NOMO-1 (cell line): ENCODE data around the gene USP28.
A peak's percentile ranks its signal among the peaks of the same experiment; 100 is the strongest.
"Not testable (repeated sequence)": the region's sequence is repeated elsewhere in the genome, so short reads cannot be mapped to it uniquely, and the experiment has no call there.

Experiments
- DNase-seq, 2 experiments: peaks; one replicate each; lab custom pipeline; 2025; ENCODE audit not compliant: unreplicated experiment in 2 of 2; lab: John Stamatoyannopoulos, UW

Gene USP28

DNA sequence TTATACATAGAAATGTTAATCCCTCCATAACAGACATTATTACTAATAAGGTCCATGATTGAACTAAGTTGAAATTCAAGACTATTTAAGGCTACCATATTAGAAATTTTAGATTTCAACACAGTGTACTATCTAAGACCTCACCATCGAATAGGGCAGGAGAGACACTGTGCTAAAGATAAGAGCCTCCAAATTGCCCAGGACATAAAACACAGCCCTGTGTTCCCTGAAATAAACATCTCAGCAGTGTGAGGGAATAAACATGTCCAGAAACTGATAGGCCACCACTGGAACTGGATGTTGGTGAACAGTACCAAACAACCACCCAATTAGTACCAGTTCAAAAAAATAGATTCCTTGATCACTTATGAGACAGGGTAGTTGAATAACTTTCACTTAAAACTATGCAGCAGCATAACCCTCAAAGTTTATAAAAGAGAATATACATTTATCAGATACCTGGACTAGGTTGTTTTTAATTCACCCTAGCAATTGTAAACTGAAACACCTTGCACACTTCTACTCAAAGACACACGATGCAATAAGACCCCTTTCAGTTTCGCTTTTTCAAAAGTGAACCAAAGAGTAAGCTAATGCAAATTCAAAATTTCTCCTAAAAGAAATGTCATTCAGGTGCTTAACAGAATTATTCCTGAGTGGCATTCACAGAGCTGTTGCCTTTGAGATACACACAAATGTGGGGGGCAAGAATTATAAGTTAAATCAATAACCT is 34.3 kb downstream of the USP28 start:
- DNase-seq = no peak

DNA sequence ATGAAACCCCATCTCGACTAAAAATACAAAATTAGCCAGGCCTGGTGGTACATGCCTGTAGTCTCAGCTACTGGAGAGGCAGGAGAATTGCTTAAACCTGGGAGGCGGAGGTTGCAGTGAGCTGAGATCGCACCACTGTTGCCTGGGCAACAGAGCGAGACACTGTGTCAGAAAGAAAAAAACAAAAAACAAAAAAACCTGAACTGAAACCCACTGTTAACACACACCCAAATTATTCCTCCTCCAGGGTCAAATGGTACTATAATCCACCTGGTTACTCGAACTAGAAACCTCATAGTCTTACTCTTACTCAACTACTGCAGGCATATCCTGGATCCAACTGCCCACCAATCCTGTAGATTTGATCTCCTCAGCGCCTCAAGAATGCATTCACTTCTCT is 35.5 kb downstream of the USP28 start:
- no peak for DNase-seq

DNA sequence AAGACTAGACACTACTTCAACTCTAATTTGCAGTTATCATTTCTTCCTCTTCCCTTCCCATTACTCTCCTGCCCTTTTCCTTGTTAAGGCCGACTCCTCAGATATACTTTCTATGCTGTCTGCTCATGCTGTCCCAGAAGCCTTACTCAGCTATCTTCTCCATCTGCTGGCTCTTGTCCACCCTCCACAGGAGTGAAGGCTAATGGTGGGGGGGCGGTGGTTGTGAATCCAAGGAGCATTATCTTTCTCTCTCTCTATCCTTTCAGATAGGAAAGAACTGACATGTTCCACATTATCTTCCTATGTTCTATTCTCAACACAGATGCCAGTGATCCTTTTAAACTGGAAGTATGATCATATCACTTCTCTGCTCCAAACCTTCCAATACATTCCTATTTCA is 37.4 kb downstream of the USP28 start:
- no peak for DNase-seq

DNA sequence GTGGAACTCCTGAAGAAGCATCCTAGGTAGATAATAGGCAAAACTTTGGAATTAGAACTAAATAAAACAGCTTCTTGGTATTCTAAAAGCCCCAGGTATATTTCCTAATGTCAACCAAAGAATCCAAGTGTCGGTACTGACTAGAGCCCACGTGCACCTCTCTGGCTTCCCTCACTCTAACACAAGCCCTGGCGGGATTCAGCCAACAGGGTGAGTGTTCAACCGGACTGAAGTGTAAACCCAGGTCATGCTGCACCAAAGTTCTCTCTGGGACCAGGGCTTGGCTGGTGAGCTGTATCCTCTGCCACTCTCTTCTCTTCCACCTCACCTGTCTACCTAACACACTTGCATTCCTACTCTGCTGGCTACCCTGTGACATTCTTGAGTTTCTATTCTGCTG is 40.1 kb downstream of the USP28 start:
- no peak for DNase-seq

DNA sequence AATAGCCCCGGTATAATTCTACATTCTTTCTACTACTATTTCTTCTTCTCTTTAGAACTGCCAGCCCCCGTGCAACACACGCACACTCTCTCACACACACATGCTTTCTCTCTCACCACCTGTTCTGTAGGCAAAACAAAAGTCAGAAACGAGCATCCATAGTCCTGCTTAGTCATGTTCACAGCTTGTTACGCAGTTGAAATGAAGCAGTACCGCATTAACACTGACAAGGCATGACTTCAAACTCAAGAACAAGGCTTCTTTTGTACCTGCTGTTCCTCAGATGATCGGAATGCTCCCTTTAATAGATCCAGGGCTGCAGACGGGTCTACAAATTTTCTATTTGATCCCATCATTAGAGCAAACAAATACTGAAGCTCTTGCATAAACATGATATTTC is 42.2 kb downstream of the USP28 start:
- no peak for DNase-seq

DNA sequence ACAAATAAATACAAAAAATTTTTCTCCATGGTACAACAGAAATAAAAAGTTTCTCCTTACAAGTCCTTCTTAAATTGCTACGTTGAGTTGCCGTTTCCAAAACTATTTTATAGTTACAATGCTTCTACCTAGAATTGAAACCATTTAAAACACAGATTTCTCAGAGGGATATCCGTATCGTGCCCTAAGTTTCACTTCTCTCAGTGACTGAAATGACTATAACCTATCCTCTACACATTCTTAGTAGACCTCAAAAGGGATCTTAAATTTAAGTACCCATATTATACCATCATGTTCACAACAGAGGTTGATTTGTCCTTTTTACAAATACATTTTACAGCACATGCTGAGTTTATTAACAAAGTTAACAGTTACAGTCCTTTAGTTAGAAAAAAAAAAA is 44.1 kb downstream of the USP28 start:
- peak in 1 of 2 experiments; percentile 1 for DNase-seq

DNA sequence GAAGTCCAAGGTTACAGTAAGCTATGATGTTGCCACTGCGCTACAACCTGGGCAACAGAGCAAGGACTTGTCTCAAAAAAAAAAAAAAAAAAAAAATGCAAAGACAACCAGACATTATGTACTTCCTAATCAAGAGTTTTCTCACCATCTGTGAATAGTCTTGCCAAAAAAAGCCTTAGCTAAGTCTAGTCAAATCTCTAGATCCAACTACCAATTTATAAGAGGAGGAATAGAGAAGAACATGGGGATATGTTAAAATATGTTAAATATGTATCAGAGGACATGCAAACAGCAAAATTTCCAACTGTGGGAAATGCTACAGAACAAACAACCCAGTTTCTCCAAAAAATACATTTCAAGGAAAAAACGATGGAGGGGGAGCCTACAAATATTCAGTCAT is 45.6 kb downstream of the USP28 start:
- no peak for DNase-seq

DNA sequence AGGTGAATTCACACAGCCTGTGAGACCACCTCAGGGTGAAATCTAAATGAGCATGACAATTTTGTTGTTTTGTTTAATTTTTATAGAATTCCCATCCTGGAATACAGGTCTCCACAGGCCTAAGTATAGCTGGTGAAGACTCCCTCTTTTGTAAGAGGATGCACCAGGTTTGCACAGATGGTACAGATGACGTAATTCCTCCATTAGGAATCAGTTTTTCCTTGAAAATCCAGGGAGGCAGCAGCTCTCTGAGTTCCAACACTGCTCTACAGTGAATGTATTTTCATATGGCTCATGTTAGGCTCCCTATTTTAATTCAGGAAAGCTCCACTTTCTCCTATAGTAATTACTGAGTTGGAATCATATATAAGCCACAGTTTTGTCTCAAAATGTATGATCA is 47.2 kb downstream of the USP28 start:
- DNase-seq = no peak

DNA sequence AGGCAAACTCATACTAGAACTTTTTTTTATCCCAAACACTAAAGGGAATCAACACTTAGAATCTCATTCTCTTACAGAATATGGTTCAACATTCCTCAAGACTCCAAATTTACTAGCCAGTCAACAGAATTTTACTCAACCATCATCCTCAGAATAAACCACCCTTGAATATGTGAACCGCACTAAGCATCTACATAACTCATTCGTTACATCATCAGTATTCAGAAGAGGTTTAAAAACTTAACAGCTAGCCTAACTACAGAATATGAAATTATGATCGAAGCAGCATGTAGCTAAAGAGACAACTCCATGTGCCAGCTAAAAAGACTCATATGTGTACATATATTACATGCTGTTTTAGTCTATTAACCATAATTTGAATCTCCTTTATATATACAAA is 47.9 kb downstream of the USP28 start:
- no peak for DNase-seq

DNA sequence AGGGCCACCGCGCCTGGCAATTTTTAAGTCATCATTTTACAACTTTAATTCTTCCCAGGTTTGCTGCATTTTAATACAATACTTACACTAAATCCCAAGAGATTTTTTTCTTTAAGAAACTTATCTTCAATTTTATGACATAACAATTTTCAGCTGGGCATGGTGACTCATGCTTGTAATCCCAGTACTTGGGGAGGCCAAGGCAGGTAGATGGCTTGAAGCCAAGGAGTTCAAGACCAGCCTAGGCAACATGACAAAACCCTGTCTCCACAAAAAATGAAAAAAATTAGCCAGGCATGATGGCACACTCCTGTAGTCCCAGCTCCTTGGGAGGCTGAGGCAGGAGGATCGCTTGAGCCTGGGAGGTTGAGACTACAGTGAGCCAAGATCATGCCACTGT is 56.9 kb downstream of the USP28 start:
- no peak for DNase-seq

DNA sequence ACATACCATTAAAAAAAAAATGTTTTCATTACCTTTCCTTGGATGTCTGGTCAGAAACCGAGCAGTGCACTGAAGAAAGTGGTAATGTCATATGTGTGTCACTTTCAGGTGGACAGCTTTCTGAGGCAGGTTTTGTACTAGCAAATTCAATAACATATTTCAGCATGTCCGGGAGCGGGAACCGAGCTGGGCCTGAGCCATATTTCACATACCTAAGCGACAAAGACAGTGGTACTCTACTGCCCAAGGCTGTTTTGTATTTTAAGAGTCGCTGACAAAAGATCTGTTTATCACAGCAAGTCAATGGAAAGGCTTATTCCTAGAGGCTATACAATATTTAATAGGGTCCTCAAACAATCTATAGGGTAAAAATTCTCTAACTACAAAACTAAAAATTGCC is 57.7 kb downstream of the USP28 start:
- no peak for DNase-seq

DNA sequence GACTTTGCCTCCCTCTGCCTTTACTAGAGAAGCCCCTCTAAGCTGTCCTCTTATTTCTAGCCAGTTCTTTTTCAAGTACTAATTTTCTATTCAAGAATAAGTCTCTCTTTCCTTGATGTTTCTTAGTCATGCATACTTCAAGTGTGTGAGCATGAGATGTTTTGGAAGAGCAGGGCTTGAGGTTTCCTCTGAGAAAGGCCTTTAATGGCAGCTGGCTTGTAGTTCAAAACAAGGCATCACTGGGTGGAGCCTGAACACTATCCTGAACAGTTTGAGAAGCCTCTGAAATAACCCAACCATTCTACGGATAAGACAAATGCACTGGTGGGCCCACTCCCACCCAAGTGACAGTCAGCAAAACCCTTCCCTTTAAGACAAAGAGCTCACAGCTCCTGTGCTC is 58.2 kb downstream of the USP28 start:
- DNase-seq = no peak

DNA sequence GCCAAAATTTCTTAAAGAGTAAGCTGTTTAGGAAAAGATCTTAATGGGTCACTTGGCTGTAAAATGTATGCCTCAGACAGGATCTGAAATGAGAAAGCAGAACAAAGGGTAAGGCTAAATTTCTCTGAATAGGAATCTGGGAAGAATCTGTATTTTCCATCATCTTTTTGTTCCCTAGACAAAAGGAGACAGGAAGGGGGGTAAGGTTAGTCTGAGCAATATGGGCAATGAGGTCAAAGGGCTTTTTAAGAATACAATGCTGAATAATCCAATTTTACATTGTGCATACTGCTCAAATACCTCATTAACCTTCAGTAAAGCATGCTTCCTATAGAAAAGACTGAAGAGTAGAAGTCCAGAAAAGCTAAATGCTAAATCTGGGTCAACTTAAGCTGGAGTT is 61.2 kb downstream of the USP28 start:
- DNase-seq = no peak

DNA sequence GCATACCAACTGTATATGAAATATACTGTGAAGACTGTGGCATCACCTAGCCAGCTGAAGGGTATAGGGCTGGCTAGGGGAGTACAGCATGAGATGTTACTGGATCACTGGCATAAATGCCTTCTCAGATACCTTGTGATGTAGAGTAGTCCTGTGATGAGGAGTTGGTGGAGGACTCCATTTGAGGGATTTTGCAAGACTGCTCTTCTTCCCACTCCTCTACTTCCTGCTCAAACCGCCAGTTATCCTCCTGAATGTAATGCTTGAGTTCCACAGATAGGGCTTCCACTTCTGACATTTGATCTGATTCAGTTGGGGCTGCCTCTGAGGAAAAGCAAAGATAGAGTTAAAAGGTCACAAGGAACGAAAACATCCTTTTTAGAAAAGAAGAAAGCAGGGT is 66.4 kb downstream of the USP28 start:
- no peak for DNase-seq

DNA sequence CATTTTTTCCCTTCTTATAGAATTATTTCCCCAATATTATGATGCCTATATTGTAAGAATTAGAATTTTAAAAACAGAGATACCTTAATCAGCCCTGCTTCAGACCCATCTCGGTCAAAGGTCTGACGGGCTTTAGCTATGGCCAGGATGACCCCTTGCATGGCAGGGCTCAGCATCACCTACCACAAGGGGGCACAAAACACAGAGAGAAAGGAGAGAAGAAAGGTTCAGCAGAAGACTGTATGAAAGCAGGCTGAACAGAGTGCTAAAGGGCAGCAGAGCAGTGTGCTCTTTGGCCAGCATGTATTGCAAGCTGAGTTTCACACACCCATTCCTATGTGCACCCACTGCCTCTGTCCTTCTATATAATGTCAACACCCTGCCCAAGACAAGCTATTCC is 69.0 kb downstream of the USP28 start:
- DNase-seq = no peak

DNA sequence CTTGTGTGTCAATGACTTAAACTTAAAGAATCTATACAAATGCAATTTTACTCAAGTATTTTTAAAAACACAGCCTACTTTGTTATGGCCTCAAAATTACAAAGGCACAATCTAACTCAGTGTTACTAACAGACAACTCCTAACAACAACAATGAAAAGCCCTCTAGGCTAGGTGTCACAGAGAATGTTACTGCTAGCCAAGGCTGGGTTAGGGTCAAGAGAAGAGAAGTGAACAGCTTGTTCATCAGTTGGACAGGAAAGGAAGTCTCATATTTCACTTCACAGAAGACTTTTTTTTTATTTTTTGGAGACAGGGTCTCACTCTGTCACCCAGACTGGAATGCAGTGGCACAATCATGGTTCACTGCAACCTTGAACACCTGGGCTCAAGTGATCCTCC is 69.7 kb downstream of the USP28 start:
- no peak for DNase-seq

DNA sequence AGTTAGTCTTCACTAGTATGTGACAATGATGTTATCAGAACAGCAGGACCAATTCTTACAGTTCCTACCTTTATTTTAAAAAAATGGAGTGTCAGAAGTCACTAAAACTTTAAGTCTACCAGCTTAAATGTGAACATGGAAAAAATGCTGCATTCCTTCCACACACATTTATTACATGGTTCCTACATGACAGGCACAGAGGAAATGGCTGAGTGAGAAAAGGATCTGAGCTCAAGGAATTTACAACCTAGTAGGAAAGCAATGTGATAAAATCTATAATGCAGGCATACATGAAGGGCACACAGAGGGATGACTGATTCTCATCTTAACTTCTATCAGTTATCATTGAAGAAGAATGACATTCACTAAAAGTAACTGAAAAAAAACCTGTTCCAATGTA is 72.8 kb downstream of the USP28 start:
- DNase-seq = no peak

DNA sequence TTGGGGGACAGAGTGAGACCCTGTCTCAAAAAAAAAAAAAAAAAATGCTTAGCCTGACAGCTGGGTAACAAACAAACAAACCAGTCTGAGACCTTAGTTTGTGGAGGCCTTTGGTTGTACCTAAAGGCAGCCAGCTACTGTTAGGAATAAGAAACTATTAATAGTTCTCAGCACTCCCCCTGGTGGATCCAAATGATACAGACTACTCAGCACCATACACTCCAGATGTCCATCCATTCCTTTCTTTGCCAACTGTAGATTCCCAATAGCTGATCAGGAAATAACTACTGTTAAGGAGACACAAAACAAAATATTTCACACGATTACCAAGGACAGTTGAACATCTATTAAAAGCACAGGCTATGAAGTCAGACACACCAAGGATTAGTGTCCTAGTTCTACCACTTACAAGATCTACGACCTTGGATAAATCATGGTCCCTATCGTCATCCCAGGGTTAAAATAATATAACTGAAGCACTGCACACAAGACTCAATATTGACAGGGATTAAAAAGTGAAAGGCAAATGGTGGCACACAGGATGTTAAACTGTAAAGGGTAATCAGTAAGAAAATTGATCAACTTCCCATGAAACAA is 78.6 kb downstream of the USP28 start:
- peak in 1 of 2 experiments; percentile 6 for DNase-seq

DNA sequence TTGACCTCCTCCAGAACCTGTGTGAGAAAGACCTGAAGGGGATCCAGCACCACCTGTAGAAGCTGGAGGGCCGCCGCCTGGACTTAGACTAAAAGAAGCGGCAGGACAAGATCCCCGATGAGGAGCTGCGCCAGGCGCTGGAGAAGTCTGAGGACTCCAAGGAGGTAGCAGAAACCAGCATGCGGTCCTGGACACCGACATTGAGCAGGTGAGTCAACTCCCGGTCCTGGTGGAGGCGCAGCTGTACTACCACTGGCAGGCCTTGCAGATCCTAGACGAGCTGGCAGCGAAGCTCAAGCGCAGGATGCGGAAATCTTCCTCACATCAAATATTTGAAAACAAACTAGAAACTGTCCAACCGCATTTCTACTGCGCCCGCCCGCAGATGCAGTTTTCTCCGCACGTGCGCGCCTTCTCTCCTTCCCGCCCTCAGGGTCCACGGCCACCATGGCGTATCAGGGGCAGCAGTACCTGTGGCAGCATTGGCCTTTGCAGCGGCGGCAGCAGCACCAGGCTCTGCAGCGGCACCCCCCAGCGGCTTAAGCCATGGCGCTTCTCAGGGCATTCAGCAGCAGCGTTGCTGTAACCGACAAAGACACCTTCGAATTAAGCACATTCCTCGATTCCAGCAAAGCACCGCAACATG is 85.6 kb downstream of the USP28 start:
- no peak for DNase-seq

DNA sequence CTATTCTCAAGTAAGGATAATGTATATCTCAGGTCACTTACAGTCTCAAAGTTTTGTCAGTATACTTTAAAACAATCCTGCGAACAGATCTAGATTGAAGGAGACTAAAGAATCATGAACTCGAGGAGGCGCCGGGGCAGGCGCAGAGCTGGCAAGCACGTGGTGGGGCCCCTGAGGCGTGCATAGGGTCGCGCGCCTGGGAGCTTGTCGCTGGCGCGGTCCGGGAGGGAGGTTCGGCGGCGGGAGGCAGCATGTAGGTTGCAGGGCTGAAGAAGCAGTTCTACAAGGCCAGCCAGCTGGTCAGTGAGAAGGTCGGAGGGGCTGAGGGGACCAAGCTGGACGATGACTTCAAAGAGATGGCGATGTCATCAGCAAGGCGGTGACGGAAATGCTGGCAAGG is 86.4 kb downstream of the USP28 start:
- DNase-seq = not testable (repeated sequence)

DNA sequence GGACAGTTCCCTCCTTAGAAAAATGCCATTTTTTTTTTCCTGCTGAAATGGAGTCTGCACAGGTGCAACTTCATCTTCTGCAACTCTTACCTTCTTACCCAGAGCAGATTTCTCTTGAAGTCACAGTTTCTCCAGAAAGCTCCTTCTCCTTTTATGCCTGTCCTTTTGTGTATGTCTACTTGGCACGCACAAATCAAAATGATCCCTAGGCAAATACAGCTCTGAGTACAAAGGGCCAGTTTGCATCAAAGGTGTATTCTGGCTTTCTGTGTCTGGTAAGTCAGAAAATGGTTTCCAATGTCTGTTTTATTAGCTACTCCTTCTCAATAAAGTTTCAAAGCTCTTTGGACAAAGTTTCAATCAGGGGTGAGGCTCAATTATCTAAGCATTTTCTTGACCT is 93.2 kb downstream of the USP28 start:
- DNase-seq = no peak

DNA sequence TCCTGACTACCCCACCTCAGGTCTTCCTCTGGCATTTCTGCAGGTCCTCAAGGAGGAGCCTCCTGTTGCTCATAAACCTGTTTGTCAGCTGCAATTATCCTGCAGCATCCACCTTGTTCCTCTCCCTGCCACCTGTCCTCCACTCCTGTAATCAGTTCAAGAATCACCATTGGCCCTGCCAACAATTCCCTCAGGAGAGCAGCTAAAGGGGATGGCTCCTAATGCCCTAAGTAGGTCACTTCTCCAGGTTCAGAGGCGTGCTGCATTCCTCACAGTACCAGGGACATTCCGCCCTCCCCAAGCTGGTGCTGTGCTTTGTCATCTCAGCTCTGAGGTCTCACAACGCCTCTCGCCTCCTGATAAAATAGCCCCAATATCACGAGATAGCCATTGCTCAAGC is 93.7 kb downstream of the USP28 start:
- DNase-seq = no peak
